Hepatocyte (in vitro differentiated cells): ENCODE data around the gene TFF2.

Experiments used
- CTCF ChIP-seq: fragments of 200-600 bp; sonication (generic); IDR thresholded peaks from 2 replicates; pipeline ENCODE4 v1.5.1; 2016; ENCODE audit warnings: antibody characterized with exemption, mild to moderate bottlenecking; ENCODE audit not compliant: poor library complexity
- EZH2 ChIP-seq: fragments of 200-600 bp; sonication (generic); IDR thresholded peaks from 2 replicates; pipeline ENCODE4 v1.6.1; 2016; ENCODE audit warnings: antibody characterized with exemption, mild to moderate bottlenecking, borderline replicate concordance

GRCh38 chr21:42384156-42384945 is 33.6 kb upstream of the TFF2 start:
- TF ChIP-seq EZH2 (no peak), CTCF (no peak)
